Endothelial cell of hepatic sinusoid (primary cell): ENCODE data around the gene BHLHE40.

ENCODE experiments used
- in situ Hi-C: cut with HindIII; loops from 2 replicates; pipeline ENCODE4 v1.10.0; 2017; ENCODE audit warnings: low sequenced_read_pairs

The BHLHE40 gene

DNA sequence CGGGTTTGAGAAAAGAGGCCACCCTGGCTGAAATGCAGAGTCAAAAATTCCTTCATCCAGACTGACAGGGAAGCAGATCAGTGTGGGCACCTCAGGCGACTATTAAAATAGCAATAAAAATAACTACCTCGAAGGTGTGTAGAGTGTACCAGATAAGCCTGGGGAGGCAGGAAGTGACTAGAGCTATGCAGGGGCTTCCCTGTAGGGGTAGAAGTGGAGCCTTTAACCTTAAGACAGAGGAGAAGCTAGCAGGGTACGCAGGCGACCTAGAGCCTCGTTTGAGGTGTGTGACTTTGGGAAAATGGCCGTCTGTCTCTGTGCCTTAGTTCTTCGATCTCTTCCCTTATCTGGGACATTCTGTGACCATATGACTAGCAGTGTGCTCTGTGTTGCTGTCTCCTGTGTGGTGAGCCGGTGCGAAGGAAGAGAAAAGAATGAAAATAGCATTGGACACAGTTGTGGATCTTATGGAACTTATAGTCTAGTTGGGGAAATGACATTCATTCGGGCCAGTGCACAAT lies 17.6 kb downstream of the BHLHE40 start:
- in situ Hi-C loops, result no loop called here

DNA sequence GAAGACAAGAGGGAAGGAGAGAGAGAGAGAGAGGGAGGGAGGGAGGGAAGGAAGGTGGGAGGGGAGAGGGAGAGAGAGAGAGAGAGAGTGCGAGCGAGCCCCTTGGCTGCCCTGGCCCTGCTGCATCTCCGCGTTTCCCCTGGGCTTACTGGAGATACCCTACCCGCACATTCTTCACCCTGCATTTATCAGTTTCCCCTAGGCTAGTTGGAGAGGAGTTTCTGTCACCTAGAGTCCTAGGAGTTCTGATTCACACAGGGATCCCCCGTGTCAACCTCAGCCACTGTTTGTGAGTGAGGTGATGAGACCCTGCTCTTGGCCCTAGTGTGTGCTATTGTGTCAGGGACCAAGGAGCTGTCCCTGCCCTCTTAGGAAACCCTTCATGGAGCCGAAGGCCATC lies 18.7 kb downstream of the BHLHE40 start:
- in situ Hi-C loops, result no loop called here

DNA sequence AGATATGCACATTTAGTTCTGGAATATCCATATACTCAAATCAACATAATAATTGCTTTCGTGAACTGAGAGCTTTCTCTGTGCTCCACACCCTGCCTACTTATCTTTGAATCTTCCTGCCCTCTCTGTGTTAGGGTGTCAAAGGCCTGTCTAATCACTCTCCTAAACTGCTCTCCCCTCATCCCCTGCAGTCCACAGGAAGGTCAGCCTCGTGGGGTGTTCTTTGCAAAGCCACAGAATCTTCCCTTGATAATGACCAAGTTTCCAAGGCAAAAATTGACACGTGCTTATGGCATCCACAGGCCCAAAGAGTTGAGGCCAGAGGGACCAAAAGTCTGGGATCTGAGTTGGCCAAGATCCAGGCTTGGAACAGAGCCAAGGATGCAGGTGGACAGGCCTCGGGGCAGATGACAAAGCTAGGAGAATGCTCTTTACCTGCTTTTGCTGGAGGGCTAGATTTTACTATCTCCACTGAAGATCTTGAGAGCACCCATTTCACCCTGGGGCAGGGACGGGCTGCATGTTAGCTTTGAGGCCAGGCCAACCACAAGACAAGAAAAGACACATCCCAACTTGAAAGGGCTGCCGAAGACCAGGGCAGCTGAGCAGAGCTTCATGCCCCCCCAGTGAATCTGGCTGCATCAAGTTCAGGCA lies 20.4 kb downstream of the BHLHE40 start:
- in situ Hi-C loops, result no loop called here

DNA sequence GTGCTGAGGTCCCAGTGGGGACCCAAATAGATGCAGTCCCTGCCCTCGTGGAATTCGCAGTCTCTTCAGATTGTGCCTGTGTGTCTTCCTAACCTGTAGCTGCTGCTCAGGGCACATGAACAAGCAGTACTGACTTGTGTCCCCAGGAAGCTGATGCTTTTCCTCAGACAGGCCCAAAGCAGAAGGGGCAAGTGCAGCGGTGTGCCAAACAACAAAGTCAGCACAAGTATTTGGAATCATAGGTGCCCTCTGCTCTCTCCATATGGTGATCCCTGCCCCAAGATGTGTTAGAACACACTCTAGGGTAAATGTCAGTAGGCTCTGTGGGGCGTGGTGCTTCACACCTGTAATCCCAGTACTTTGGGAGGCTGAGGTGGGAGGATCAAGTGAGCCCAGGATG lies 21.9 kb downstream of the BHLHE40 start:
- in situ Hi-C loops, result no loop called here

DNA sequence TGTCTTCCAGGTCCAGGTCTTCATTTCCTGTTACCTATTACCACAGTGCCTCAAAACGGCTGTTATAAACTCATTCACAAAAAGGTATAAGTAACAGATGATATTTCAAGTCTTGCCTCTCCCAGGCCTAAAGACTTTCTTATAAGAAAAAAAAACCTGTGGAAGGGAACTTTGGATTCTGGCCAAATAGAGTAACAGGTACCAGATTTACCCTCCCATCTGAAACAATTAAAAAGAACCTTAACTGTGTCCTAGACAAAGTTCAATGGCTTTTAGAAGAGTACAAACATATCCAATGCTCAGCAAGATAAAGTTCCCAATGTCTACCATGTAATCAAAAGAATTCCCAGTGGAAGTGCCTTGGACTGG lies 22.6 kb downstream of the BHLHE40 start:
- in situ Hi-C loops, result no loop called here

DNA sequence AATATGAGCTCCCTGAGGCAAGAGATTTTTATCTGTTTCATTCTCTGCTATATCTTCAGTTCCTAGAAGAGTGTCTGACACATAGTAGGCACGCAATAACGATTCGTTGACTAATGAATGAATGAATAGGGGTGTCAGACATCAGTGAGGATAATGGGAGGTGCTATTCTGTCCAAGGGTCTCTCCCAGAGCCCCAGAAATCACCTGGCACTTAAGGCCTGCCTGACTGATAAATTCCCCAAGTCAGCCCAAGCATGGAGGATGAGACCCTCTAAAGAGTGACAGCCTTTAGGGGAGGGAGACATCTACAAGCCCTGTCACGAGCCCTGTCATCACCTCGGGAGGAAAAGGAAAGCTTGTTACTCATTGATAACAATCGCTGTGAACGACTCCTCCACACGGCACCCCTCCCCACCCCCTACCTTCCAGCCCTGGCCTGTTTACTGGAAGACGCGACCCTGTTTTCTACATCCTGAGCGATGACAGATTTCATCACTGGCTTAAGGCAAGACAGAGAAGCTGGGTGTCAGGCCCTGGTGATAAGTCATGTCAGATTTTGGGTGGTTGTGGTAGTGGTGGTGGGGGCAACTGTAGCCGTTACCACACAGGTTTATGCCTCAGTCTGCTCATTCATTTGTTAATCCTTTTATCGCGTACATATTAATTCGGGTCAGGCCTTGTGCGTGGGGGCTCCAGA lies 23.1 kb downstream of the BHLHE40 start:
- in situ Hi-C loops, result no loop called here

DNA sequence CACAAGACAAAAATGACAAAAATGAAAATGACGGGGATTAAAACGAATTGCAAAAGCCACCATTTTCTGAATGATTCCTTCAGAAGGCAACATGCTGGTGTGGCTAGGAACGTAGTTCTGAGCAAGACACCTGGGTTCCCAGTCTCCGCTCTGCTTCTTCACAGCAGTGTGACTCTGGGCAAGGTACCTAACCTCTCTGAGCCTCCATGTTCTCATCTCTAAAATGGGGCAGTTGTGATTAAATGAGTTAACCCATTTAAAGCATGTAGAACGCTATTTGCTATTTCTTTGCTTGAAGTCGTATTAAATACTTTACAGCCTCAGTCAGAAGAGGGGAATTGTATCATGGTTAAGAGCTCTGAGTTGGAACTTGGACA lies 23.6 kb downstream of the BHLHE40 start:
- in situ Hi-C loops, result no loop called here

DNA sequence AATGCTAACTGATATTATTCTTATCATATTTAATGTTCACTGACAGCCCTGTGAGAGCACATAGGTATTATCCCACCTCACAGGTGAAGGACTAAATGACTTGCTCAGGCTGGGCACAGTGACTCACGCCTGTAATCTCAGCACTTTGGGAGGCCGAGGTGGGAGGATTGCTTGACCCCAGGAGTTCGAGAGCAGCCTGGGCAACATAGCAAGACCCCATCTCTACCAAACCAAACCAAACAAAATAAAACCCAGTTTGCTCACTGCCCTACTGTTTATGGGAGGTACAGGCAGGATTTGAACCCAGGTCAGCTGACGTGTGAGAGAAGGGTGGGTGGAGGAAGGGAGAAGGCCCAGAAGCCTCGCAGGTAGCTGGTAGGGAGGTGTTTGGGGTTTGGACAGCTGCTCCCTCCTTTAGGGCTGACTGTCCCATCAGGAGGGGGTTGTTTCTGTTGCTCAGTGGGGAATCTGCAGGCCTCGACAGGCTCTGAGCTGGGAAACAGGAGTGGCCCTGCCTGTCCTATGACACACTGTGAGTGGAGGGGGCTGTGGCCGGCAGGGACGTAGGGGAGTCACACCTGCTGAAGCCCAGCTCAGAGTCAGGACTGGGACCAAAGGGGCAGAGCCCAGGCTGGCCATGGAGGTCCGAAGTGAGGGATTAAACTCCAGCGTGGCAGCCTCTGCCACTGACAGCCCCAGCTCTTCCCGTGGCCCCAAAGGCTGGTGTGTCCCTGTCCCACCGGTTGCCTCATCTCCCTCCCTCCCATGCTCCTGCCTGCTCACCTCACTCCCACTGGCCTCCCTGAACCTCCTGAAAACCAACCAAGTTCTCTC lies 25.3 kb downstream of the BHLHE40 start:
- in situ Hi-C loops, result no loop called here

DNA sequence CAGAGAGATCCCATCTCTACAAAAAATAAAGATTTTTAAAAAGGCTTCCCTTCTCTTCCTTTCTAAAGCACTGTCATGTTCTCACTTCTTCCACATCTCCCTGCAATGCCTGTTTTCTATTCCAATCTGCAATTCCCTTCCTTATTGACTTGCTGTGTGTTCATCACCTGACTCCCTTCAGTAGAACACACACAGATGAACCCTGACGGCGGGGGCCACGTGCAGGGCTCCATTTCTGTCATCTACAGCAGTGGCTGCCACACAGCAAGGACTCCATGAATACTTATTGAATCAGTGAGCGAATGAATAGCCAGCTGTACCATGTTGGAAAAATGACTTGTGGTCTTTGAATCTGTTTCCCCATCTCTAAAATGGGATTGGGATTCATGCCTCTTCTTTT lies 26.1 kb downstream of the BHLHE40 start:
- in situ Hi-C loops, result no loop called here

DNA sequence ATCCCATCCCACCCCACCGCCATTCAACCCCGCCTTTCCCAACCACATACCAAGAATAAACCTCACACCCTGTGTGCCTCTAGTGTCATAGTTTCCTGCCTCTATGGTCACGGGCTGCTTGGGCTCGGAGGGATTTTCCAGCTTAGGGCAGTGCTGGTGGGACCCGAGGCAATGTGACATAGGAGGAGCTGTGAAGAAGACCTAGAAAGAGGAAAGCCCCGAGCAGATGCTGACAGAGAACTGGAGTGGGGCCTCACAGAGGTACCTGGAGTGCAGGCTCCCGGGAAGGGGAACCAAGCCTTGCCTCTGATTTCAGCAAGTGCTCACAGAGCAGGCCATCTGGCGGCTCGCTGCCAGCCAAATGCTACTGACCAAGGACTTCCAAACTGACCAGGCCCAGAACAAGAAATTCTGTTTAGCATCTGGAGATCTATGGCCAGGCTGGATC lies 27.5 kb downstream of the BHLHE40 start:
- in situ Hi-C loops, result no loop called here

DNA sequence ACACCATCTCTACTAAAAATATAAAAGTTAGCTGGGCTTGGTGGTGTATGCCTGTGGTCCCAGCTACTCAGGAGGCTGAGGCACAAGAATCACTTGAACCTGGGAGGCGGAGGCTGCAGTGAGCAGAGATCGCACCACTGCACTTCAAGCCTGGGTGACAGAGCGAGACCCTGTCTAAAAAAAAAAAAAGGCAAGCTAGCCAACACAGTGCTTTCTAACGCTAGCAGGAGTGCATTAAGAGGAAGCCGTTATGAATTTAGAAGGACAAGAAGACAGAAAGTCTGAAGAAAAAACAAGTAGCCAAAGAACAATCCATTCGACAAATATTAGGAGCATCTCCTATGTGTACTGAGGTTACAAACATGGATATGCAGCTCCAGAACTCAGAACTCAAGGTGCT lies 28.6 kb downstream of the BHLHE40 start:
- in situ Hi-C loops, result no loop called here

DNA sequence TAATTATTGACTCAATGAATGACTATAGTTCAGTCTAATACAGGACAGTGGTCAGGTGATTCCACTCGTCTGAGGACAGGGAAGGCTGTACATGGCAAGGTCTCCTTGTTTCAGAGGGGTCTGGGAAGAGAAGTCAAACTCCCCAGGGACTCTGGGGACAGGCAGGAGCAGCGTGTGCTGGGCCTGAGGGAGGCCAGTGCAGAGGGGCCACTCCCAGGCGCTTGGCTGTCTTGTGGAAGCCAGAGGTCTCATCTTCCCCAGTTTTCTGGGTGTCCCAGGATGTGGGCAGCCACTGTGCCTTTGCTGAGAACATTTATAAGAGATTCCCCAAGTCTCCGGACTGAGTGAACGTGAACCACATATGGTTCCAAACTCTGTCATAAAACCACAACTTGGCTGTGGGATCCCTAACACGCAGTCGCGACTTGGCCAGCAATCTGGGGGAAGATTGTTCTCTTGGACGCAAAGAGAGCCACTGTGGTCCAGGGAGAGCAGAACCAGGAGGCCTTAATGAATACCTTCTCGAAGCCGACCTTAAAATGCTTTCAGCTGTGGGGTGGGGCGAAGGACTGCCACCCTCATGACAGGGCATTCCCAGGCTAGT lies 30.4 kb downstream of the BHLHE40 start:
- in situ Hi-C loops, result no loop called here

DNA sequence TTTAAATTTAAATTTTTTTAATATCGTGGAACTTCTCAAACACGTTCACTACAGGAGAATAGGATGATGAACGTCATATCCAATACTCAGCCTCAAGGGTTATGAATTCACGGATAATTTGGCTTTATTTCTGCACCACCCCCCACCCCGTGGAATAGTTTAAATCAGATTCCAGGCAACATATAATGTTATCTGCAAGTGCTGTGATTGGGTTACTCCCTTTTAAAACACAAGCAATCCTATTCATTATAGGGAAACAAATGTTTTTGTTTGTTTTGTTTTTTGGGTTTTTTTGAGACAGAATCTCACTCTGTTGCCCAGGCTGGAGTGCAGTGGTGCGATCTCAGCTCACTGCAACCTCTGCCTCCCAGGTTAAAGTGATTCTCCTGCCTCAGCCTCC lies 30.9 kb downstream of the BHLHE40 start:
- in situ Hi-C loops, result no loop called here

DNA sequence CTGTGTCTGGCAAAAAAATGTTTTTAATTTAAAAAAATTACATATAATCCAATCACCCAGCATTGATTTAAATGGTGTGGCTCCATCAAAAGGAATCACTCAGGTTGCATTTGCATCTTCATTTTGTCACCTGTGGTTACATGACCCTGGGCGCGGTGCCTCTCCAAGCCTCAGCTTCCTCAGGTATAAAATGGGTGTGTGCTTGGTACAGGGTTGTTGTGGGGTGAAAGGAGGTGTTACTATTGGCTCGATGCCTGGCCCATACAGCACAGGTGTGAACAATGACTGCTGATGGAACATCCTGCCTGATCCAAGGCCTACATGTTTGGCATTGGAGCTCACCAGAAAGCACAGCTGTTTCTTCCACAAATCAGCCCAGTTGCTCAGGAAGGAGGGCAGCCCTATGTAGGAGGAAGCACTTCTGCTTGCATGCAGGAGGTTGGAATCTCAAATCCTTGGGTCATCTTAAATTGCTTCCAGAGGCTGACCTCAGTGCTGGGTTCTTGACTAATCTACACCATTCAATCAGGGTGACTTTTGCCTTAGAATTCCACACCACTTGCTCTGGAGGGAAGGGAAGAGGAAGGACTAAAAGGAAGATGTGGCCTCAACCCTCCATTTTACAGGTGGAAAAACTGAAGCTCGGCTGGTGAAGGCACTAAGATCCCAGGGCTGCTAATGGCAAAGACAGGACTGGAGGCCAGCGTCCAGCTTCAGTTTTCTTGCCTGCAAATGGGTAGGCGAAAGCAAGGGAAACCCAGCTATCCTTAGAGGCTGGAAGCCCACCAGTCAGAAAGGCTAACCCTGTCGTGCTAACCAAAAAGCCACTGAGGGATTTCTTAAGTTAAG lies 31.7 kb downstream of the BHLHE40 start:
- in situ Hi-C loops, result no loop called here

DNA sequence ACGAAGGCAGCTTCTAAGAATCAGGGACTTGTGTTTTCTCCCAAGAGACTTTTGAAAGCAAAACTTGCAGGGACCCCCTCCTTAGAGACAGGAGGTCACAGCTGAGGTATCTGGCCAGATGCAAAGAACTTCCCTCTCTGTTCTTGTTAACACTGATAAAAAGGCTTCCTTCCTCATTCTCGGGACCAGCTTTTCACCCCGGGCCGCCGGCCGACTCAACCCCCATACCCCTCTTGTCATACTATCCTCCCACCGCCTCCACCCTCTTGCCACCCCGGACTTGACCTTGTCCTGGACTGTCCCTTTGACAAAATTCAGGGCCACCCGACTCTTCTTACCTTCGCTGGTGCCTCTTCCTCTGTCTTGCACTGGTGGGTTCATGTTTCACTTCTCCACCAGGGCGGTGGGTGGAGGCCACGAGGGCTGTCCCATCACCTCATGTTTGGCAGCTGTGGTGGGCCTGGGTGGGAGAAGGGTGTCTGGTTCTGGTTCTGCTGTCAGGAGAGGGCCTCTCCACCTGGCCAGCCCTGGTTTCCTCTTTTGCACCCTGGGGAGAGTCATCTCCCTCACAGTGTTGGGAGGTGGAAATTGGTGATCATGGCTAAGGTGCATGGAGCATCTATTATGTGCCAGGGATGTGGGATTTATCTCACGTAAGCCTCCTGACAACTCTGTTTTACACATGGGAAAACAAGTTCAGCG lies 32.5 kb downstream of the BHLHE40 start:
- in situ Hi-C loops, result no loop called here

DNA sequence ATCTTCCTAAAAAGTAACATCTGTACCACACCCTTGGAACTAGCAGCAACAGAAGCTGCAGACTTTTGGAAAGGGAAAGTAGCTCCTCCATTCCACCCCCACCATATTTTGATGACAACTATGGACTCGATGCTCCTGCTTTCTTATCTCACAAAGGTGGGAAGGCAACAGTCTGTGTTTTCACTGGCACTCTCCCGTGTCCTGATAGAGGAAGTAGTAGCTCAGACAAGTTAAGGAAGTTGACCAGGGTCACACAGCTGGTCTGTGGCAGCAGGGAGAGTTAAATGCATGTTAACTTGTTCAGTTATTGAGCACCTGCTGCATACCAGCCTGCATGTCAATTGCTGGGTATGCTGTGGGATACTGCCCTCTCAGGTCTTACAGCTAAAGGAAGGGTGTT lies 33.1 kb downstream of the BHLHE40 start:
- in situ Hi-C loops, result no loop called here

DNA sequence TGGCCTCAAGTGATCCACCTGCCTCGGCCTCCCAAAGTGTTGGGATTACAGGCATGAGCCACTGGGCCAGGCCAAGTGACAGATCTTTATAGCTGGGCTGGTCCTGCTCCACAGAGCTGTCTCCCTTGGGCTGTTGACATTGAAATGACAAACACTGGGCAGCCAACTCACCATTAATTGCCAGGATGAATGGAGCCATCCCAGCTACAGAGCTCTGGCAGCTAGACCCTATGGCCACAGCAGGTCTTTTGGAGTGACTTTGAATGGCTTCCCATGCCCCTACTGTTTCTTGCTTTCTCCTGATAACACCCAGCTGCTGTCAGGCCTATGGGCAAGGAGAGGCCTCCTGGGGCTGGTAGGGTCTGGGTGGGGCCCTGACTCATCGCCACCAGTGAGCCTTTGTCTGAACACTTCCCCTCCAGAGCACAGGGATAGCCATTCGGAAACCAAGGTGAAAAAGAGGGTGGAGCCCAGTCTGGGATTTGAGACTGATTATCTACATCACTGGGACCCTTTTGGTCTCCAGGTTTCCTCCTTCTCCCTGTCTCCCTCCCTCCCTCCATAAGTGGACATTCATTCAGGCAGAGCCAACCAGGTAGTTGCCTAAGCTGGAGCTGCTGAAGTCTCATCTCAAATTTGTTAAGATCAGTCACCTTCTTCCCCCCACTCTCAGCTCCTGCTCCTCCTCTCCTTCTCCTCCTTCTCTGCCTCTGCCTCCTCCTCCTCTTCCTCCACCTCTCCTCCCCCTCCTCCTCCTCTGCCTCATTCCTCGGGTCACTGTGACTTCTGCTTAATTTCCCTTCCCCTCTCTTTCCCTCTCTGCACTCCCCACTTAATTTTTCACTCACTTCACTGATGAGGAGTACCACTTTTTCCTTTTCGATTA lies 34.0 kb downstream of the BHLHE40 start:
- in situ Hi-C loops, result no loop called here

DNA sequence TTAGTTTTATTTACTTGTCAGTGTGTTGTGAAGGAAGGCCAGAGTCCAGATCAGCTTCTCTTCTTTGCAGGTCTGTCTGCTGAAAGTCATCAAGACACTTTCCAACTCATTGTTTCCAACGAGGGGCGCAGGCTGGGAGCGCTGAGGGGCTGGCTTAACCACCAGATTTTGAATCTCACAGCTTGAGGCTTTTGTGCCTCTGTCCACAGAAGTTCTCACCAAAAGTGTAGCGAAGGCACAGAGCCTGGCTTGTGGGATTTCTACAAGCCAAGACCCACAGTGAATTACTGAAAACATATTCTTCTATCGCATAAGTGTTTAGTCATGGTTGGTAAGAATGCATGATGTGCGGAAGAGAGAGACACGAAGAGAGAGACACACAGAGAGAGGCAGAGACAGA lies 35.2 kb downstream of the BHLHE40 start:
- in situ Hi-C loops, result no loop called here

DNA sequence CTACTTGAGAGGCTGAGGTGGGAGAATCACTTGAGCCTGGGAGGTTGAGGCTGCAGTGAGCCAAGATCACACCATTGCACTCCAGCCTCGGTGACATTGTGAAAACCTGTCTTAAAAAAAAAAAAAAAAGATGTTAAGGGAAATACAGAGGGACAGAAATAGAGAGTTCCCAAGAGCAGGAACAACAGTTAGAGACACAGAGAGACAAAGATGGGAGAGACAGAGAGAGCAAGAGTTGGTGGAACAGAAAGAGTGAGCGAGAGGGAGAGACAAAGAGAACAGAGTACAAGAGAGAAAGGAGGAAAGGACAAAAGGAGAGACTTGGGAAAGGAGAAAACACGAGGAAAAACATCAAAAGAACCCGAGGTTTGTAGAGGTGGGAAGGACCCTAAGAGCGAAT lies 35.8 kb downstream of the BHLHE40 start:
- in situ Hi-C loops, result no loop called here
